ENCODE results near the gene STMN3.

DNA sequence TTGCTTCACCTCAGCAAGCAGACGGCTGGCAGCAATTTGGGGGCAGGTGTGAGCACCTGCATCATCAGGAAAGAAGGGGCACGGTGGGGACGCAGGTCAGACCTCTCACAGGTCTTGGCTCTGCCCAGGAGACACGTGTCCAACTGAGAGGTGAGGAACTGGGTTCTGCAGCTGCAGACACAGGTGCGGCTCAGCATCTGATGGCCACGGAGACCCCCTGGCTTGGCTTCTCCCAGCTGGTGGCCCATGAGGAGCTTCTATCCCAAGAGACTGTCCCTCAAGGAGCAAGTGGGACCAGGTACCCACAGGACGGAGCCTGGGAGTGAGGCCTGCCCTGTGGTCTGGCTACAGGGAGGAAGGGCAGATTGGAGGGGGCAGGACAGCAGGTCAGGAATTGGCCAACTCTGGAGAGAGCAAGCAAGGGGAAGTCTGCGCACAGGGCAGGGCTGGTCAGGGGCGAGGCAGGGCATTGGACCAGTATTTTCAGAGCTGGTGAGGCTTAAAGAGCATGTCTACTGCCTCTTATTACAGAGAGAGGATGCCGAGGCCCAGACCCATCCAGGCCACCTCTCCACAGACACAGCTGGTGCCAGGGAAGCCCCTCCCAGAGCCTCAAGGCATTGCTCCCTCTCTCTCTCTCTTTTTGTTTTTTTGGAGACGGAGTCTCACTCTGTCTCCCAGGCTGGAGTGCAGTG lies 4.2 kb downstream of the STMN3 start:
- TF ChIP-seq, protein P1, sequence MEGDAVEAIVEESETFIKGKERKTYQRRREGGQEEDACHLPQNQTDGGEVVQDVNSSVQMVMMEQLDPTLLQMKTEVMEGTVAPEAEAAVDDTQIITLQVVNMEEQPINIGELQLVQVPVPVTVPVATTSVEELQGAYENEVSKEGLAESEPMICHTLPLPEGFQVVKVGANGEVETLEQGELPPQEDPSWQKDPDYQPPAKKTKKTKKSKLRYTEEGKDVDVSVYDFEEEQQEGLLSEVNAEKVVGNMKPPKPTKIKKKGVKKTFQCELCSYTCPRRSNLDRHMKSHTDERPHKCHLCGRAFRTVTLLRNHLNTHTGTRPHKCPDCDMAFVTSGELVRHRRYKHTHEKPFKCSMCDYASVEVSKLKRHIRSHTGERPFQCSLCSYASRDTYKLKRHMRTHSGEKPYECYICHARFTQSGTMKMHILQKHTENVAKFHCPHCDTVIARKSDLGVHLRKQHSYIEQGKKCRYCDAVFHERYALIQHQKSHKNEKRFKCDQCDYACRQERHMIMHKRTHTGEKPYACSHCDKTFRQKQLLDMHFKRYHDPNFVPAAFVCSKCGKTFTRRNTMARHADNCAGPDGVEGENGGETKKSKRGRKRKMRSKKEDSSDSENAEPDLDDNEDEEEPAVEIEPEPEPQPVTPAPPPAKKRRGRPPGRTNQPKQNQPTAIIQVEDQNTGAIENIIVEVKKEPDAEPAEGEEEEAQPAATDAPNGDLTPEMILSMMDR (IDR thresholded peaks at IDR 0.05; ENCODE audit: low read length) = no peak
- no peak for TF ChIP-seq EZH2 (IDR thresholded peaks at IDR 0.05; ENCODE audit: borderline replicate concordance, low read length)
